DOHH2 (cell line): Measurements from ENCODE around the gene SNCB.
"Not testable (repeated sequence)": the region's sequence is repeated elsewhere in the genome, so short reads cannot be mapped to it uniquely, and the experiment has no call there.

Experiments used
- H3F3A ChIP-seq: fragments of 200-600 bp; sonication (generic), shearing (Covaris generic); 2 replicates; pipeline ENCODE4 v1.6.0; 2016; ENCODE audit warnings: antibody characterized with exemption, mild to moderate bottlenecking; ENCODE audit not compliant: control insufficient read depth, insufficient read depth
- H3K27ac ChIP-seq: fragments of 200-600 bp; sonication (generic); 2 replicates; pipeline ENCODE4 v1.5.1; 2014; ENCODE audit warnings: low read depth, mild to moderate bottlenecking, low read length, moderate library complexity
- H3K27me3 ChIP-seq: fragments of 200-600 bp; sonication (generic); 2 replicates; pipeline ENCODE4 v1.6.1; 2014; ENCODE audit warnings: mild to moderate bottlenecking, low read length, mixed read lengths; ENCODE audit not compliant: control insufficient read depth
- H3K36me3 ChIP-seq: fragments of 200-600 bp; sonication (generic); 2 replicates; pipeline ENCODE4 v1.6.1; 2014; ENCODE audit warnings: mild to moderate bottlenecking, low read length, moderate library complexity, mixed read lengths; ENCODE audit not compliant: control insufficient read depth
- H3K4me1 ChIP-seq: fragments of 200-600 bp; sonication (generic); 2 replicates; pipeline ENCODE4 v1.6.1; 2014; ENCODE audit warnings: mild to moderate bottlenecking, low read length, mixed read lengths; ENCODE audit not compliant: control insufficient read depth
- H3K4me2 ChIP-seq: fragments of 200-600 bp; sonication (generic); 2 replicates; pipeline ENCODE4 v1.6.0; 2014; ENCODE audit warnings: mild to moderate bottlenecking, low read length, moderate library complexity
- H3K4me3 ChIP-seq: fragments of 200-600 bp; sonication (generic); 2 replicates; pipeline ENCODE4 v1.5.1; 2014; ENCODE audit warnings: mild to moderate bottlenecking, low read length, mixed read lengths
- H3K79me2 ChIP-seq: fragments of 200-600 bp; sonication (generic); 2 replicates; pipeline ENCODE4 v1.6.1; 2014; ENCODE audit warnings: mild to moderate bottlenecking, low read length, mixed read lengths; ENCODE audit not compliant: control insufficient read depth
- H3K9me2 ChIP-seq: fragments of 200-600 bp; sonication (generic); replicated peaks from 2 replicates; pipeline ENCODE4 v1.6.1; 2014; ENCODE audit warnings: mild to moderate bottlenecking, low read length, mixed read lengths; ENCODE audit not compliant: control insufficient read depth
- H3K9me3 ChIP-seq: fragments of 200-600 bp; sonication (generic); 2 replicates; pipeline ENCODE4 v1.6.1; 2014; ENCODE audit warnings: antibody characterized with exemption, low read length, mixed read lengths; ENCODE audit not compliant: control insufficient read depth, insufficient read depth
- H4K20me1 ChIP-seq: fragments of 200-600 bp; sonication (generic); 2 replicates; pipeline ENCODE4 v1.6.0; 2014; ENCODE audit warnings: low read depth, mild to moderate bottlenecking, antibody characterized with exemption, low read length, moderate library complexity; ENCODE audit not compliant: control insufficient read depth, insufficient read depth
- CTCF ChIP-seq: fragments of 200-600 bp; sonication (generic); IDR thresholded peaks from one replicate; pipeline ENCODE4 v1.5.1; 2014; ENCODE audit warnings: antibody characterized with exemption, mild to moderate bottlenecking, low read depth, low read length; ENCODE audit not compliant: poor library complexity, severe bottlenecking
- EZH2phosphoT487 ChIP-seq: fragments of 200-600 bp; sonication (generic); IDR thresholded peaks from 2 replicates; pipeline ENCODE4 v1.6.1; 2017; ENCODE audit warnings: borderline replicate concordance, mild to moderate bottlenecking, antibody characterized with exemption, low read length, moderate library complexity, mixed read lengths

Gene SNCB

GRCh38 chr5:176603091-176603490 is 27.2 kb downstream of the SNCB start:
- Histone ChIP-seq H3K27me3 (no peaks in the 10 kb centered on the region), H3K4me1 (0 out of 2 replicates have a peak, but pooled peaks cover 1% of the 10 kb centered on the region), H3K36me3 (peaks cover 7% of the 10 kb centered on the region; the same call in 1 of the 2 replicates), H3K79me2 (peaks cover 18% of the 10 kb centered on the region), H3K4me2 (no peak overlapping the region), H3F3A (no peaks in the 10 kb centered on the region), H3K9me3 (no peaks in the 10 kb centered on the region), H3K4me3 (no peak overlapping the region), H4K20me1 (peaks cover 2% of the 10 kb centered on the region; the same call in 1 of the 2 replicates), H3K27ac (no peak overlapping the region), H3K9me2 (no peaks in the 10 kb centered on the region)
- no peak for TF ChIP-seq EZH2phosphoT487
- TF ChIP-seq CTCF = no peak

- peaks cover 11% of the 10 kb centered on the region for H3K79me2 ChIP-seq
- no peaks in the 10 kb centered on the region for H3K9me2 ChIP-seq
- H4K20me1 ChIP-seq = no peaks in the 10 kb centered on the region
- no peaks in the 10 kb centered on the region for H3F3A ChIP-seq
- no peaks in the 10 kb centered on the region for H3K9me3 ChIP-seq
- H3K27ac ChIP-seq = no peak overlapping the region
- H3K36me3 ChIP-seq = peaks cover 7% of the 10 kb centered on the region; the same call in 1 of the 2 replicates
- no peaks in the 10 kb centered on the region for H3K27me3 ChIP-seq
- H3K4me1 ChIP-seq = no peaks in the 10 kb centered on the region
- TF ChIP-seq EZH2phosphoT487 (no peak), CTCF (no peak)
- H3K4me3 ChIP-seq = no peak overlapping the region
- H3K4me2 ChIP-seq = no peak overlapping the region
Measured at GRCh38 chr5:176601901-176602482, 28.3 kb downstream of the SNCB start.

- not testable (repeated sequence) for H3F3A ChIP-seq, H3K4me2 ChIP-seq, H3K27me3 ChIP-seq, H3K79me2 ChIP-seq, H4K20me1 ChIP-seq, H3K4me1 ChIP-seq, H3K27ac ChIP-seq, H3K36me3 ChIP-seq, H3K9me3 ChIP-seq, H3K9me2 ChIP-seq, H3K4me3 ChIP-seq
Measured at GRCh38 chr5:176599749-176600430, 30.4 kb downstream of the SNCB start.
